Kidney epithelial cell (primary cell): ENCODE data around the gene NXN. TPM values are rescaled to one million over a fixed set of nuclear protein-coding genes. Genes with fewer than 3 reads are reported as not detected.

Experiments
- DNase-seq: peaks from one replicate; pipeline ENCODE4 v3.0.0-alpha.2; 2010; ENCODE audit warnings: low read depth
- H3K27me3 ChIP-seq: 2 replicates; pipeline ENCODE4 v1.6.0; 2011; ENCODE audit warnings: low read length; ENCODE audit not compliant: control insufficient read depth, insufficient read depth
- H3K36me3 ChIP-seq: 2 replicates; pipeline ENCODE4 v1.5.1; 2011; ENCODE audit warnings: low read length; ENCODE audit not compliant: control insufficient read depth, insufficient read depth
- H3K4me3 ChIP-seq: 2 replicates; pipeline ENCODE4 v1.5.1; 2011; ENCODE audit warnings: low read depth, mild to moderate bottlenecking, control low read depth, low read length
- CTCF ChIP-seq: IDR thresholded peaks from 2 replicates; pipeline ENCODE4 v1.5.1; 2011; ENCODE audit warnings: mild to moderate bottlenecking, moderate library complexity, low read length, control low read depth, inconsistent platforms; ENCODE audit not compliant: insufficient read depth, poor library complexity, severe bottlenecking
- total RNA-seq: library from RNA; depleted of rRNA; stranded (reverse); fragments of >200 nt; gene quantifications from 2 replicates; pipeline ENCODE4 v1.2.3, GENCODE V29; 2015

NXN gene
- total RNA-seq, 1 donor from 2014 or later, result 34.3 TPM

- H3K36me3 ChIP-seq, result no peaks in the 10 kb centered on the region
- H3K27me3 ChIP-seq, result no peaks in the 10 kb centered on the region
- DNase-seq, result no peak
- H3K4me3 ChIP-seq, result no peak overlapping the region
- no peak for TF ChIP-seq CTCF
Observed at GRCh38 chr17:968812-969730, 10.5 kb downstream of the NXN start.

DNA sequence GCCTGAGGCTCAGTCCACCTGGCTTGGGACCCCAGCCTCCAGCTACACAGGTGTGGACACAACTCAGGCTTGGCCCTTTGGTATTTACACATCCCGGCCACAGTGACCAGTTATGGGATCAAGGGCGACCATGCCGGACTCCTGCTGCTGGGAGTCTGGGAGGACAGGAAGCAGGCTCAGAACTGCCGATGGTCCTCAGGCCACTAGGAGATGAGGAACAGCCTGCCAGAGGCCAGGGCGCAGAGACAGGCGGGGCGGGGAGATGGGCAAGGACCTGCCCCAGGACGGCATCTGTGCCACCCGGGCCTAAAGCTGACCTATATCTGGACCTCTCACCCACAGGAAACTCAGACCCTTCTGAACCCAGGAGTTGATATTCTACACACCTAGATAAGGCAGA lies 12.5 kb downstream of the NXN start:
- TF ChIP-seq CTCF, result no peak
- Histone ChIP-seq H3K27me3 (no peaks in the 10 kb centered on the region), H3K36me3 (no peaks in the 10 kb centered on the region), H3K4me3 (no peak overlapping the region)
- no peak for DNase-seq

DNA sequence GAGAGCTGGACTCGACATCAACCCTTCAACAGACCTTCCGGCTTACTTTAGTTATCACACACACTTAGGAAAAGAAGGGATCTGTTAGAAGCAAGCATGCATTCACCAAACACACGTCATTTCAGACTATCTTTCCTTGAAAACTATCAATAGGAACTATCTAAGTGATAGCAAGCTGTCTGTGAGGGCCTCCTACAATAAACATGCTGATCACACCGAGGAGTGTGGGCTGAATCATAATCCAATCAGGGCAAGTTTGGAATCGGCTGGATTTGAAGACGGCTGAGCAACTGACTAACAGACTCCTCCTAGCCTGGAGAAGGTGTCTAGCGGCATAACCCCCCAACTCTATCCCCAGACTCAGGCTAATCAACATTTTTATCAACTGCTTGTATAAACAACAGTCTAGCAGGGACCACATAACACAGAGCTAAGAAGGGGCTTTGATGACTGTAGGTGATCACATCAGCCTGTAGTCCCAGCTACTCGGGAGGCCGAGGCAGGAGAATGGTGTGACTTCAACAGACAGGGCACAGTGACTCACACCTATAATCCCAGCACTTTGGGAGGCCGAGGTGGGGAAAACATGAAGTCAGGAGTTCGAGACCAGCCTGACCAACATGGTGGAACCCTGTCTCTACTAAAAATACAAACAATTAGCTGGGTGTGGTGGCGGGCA lies 14.1 kb downstream of the NXN start:
- Histone ChIP-seq H3K27me3 (no peaks in the 10 kb centered on the region), H3K4me3 (no peak overlapping the region), H3K36me3 (no peaks in the 10 kb centered on the region)
- no peak for DNase-seq
- TF ChIP-seq CTCF, result no peak

- no peak for TF ChIP-seq CTCF
- Histone ChIP-seq H3K27me3 (no peaks in the 10 kb centered on the region), H3K4me3 (no peak overlapping the region), H3K36me3 (no peaks in the 10 kb centered on the region)
- DNase-seq, result no peak
Observed at GRCh38 chr17:964876-965275, 14.7 kb downstream of the NXN start.

DNA sequence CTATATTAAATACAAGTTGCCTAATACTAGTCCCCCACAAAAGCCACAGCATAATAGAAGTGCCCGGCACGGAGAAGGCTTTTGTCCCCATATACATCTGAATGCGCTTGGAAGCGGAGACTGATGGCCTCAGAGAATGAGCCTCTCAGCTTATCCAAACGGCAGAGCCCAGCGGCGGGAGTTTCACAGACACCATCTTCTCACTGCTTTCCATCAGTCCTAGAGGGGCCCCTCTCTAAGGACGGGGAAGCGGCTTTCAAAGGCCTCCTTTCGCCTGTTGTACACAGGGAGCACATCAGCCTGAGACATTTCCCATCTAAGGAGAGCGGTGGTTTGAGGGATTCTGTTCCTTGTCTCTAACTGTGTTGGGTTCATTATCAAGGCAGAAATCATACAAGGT lies 16.9 kb downstream of the NXN start:
- TF ChIP-seq CTCF, result no peak
- Histone ChIP-seq H3K36me3 (no peaks in the 10 kb centered on the region), H3K27me3 (no peaks in the 10 kb centered on the region), H3K4me3 (no peak overlapping the region)
- no peak for DNase-seq
